Measurements from ENCODE around the gene CLEC6A.

The CLEC6A gene

GRCh38 chr12:8508910-8509841 lies 53.4 kb downstream of the CLEC6A start:
- no peaks in the 10 kb centered on the region for H3K27me3 ChIP-seq

GRCh38 chr12:8513256-8513655 lies 57.5 kb downstream of the CLEC6A start, which contains the start of gene CLEC4D:
Gene CLEC4D, plus strand, starts transcription at chr12:8513503. Its CDS starts 230 bp downstream, at chr12:8513733.
- no peaks in the 10 kb centered on the region for H3K9me3 ChIP-seq
- peaks cover 6% of the 10 kb centered on the region for H3K36me3 ChIP-seq
- H3K4me1 ChIP-seq (ENCODE audit: control insufficient read depth in 1 of 2, insufficient read depth in 1 of 2, low read depth in 1 of 2, low read length in 1 of 2), result peaks cover 69 to 75% of the 10 kb centered on the region in 2 experiments
- peak within 1 kb of the TSS; percentile 65 to 70 for H3K4me3 ChIP-seq (ENCODE audit: low read depth in 1 of 2, low read length in 1 of 2)
- no peaks in the 10 kb centered on the region for H3K27me3 ChIP-seq
- TF ChIP-seq CTCF (IDR thresholded peaks at IDR 0.05), result no peak
- peak within 1 kb of the TSS; percentile 92 for H3K27ac ChIP-seq

More at GRCh38 chr12:8508910-8509841, 53.4 kb downstream of the CLEC6A start:
- TF ChIP-seq CTCF (IDR thresholded peaks at IDR 0.05), result no peak
- Histone ChIP-seq H3K4me3 (ENCODE audit: low read depth in 1 of 2, low read length in 1 of 2) (no peak overlapping the region), H3K4me1 (ENCODE audit: control insufficient read depth in 1 of 2, insufficient read depth in 1 of 2, low read depth in 1 of 2, low read length in 1 of 2) (peaks cover 44 to 51% of the 10 kb centered on the region in 2 experiments), H3K9me3 (no peaks in the 10 kb centered on the region), H3K36me3 (no peaks in the 10 kb centered on the region), H3K27ac (peak overlapping the region; percentile 59)

- Histone ChIP-seq H3K4me1 (ENCODE audit: control insufficient read depth in 1 of 2, insufficient read depth in 1 of 2, low read depth in 1 of 2, low read length in 1 of 2) (peaks cover 51 to 55% of the 10 kb centered on the region in 2 experiments), H3K36me3 (peaks cover 26% of the 10 kb centered on the region), H3K4me3 (ENCODE audit: low read depth in 1 of 2, low read length in 1 of 2) (no peak overlapping the region), H3K27ac (peak overlapping the region; percentile 67), H3K27me3 (no peaks in the 10 kb centered on the region), H3K9me3 (no peaks in the 10 kb centered on the region)
- TF ChIP-seq CTCF (IDR thresholded peaks at IDR 0.05), result no peak
These were observed 62.2 kb downstream of the CLEC6A start for GRCh38 chr12:8517971-8518370.

GRCh38 chr12:8519171-8519570 lies 63.4 kb downstream of the CLEC6A start:
- H3K36me3 ChIP-seq, result peaks cover 26% of the 10 kb centered on the region
- TF ChIP-seq CTCF (IDR thresholded peaks at IDR 0.05), result no peak
- H3K4me3 ChIP-seq (ENCODE audit: low read depth in 1 of 2, low read length in 1 of 2), result no peak overlapping the region
- peak overlapping the region; percentile 67 for H3K27ac ChIP-seq
- H3K9me3 ChIP-seq, result no peaks in the 10 kb centered on the region
- H3K27me3 ChIP-seq, result no peaks in the 10 kb centered on the region
- peaks cover 48 to 50% of the 10 kb centered on the region in 2 experiments for H3K4me1 ChIP-seq (ENCODE audit: control insufficient read depth in 1 of 2, insufficient read depth in 1 of 2, low read depth in 1 of 2, low read length in 1 of 2)

- H3K27ac ChIP-seq, result peak overlapping the region; percentile 43
- H3K9me3 ChIP-seq, result no peaks in the 10 kb centered on the region
- H3K4me3 ChIP-seq (ENCODE audit: low read depth in 1 of 2, low read length in 1 of 2), result no peak overlapping the region
- H3K36me3 ChIP-seq, result peaks cover 34% of the 10 kb centered on the region
- no peak for TF ChIP-seq CTCF (IDR thresholded peaks at IDR 0.05)
- no peaks in the 10 kb centered on the region for H3K27me3 ChIP-seq
- peaks cover 19 to 23% of the 10 kb centered on the region in 2 experiments for H3K4me1 ChIP-seq (ENCODE audit: control insufficient read depth in 1 of 2, insufficient read depth in 1 of 2, low read depth in 1 of 2, low read length in 1 of 2)
These were observed 71.7 kb downstream of the CLEC6A start for GRCh38 chr12:8527250-8528130.
